PFSK-1 (cell line): ENCODE measurements around the gene TPTE2. TPM values are rescaled to one million over a fixed set of nuclear protein-coding genes. Genes with fewer than 3 reads are reported as not detected.
"Not testable (repeated sequence)": the region's sequence is repeated elsewhere in the genome, so short reads cannot be mapped to it uniquely, and the experiment has no call there.

Experiments
- FOXP2 ChIP-seq: optimal IDR thresholded peaks from 2 replicates; pipeline ENCODE3; 2011; ENCODE audit warnings: borderline replicate concordance, control low read depth, inconsistent platforms; ENCODE audit not compliant: insufficient read depth; ENCODE audit errors: extremely low read length, extremely low read depth
- POLR2AphosphoS5 ChIP-seq: IDR thresholded peaks from 2 replicates; pipeline ENCODE4 v1.6.1; 2012; ENCODE audit warnings: low read depth, mild to moderate bottlenecking, control low read depth, low read length, moderate library complexity
- SIN3A ChIP-seq: IDR thresholded peaks from 2 replicates; pipeline ENCODE4 v1.6.1; 2012; ENCODE audit warnings: mild to moderate bottlenecking, low read length, moderate library complexity, borderline replicate concordance; ENCODE audit not compliant: insufficient read depth
- TAF1 ChIP-seq: IDR thresholded peaks from 2 replicates; pipeline ENCODE4 v1.6.1; 2012; ENCODE audit warnings: low read length, control low read depth, borderline replicate concordance; ENCODE audit not compliant: insufficient read depth
- polyA plus RNA-seq: library from polyadenylated mRNA; unstranded; fragments of >200 nt; gene quantifications from one replicate; pipeline ENCODE4 v1.2.1, GENCODE V29; 2012; ENCODE audit warnings: low read depth, missing spikeins; ENCODE audit not compliant: insufficient read length
- TF ChIP-seq, protein P1 (sequence below), 2 experiments: IDR thresholded peaks; 2 replicates each; pipeline versions ENCODE4 v1.6.1 to v1.8.0; 2011 to 2012; ENCODE audit warnings: low read depth in 2 of 2, low read length in 2 of 2, control low read depth in 1 of 2, inconsistent platforms in 1 of 2, mild to moderate bottlenecking in 1 of 2, moderate library complexity in 1 of 2; ENCODE audit not compliant: insufficient read depth in 1 of 2

TPTE2 gene
- polyA plus RNA-seq = not detected

DNA sequence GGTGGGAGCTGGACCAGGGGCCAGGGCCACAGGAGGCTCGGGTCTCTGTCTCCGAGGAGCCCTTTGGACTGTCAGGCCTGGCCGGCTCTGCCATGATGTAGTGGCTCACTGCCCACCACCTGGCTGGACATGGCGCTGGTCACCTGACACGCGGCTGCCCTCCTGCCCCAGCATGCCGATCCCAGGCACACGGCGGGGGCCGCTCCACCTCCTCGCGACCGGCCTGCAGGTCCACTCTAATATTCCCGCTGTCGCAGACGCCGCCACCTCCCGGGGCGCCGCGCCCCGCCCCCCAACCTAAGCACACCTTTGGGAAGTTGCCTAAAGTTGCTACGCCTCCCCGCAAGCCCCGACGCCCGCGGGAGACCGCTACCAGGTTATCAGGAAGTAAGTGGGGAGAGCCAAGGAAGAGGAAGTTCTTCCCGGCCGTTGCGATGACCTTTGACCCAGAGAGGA is at the start of gene TPTE2:
Gene TPTE2, minus strand, starts transcription at position 406 of the 456 bp plus-strand sequence. CDS start 58,298 bp downstream, outside the sequence.
- not testable (repeated sequence) for TF ChIP-seq POLR2AphosphoS5, TAF1
- TF ChIP-seq, protein P1, sequence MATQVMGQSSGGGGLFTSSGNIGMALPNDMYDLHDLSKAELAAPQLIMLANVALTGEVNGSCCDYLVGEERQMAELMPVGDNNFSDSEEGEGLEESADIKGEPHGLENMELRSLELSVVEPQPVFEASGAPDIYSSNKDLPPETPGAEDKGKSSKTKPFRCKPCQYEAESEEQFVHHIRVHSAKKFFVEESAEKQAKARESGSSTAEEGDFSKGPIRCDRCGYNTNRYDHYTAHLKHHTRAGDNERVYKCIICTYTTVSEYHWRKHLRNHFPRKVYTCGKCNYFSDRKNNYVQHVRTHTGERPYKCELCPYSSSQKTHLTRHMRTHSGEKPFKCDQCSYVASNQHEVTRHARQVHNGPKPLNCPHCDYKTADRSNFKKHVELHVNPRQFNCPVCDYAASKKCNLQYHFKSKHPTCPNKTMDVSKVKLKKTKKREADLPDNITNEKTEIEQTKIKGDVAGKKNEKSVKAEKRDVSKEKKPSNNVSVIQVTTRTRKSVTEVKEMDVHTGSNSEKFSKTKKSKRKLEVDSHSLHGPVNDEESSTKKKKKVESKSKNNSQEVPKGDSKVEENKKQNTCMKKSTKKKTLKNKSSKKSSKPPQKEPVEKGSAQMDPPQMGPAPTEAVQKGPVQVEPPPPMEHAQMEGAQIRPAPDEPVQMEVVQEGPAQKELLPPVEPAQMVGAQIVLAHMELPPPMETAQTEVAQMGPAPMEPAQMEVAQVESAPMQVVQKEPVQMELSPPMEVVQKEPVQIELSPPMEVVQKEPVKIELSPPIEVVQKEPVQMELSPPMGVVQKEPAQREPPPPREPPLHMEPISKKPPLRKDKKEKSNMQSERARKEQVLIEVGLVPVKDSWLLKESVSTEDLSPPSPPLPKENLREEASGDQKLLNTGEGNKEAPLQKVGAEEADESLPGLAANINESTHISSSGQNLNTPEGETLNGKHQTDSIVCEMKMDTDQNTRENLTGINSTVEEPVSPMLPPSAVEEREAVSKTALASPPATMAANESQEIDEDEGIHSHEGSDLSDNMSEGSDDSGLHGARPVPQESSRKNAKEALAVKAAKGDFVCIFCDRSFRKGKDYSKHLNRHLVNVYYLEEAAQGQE (IDR thresholded peaks at IDR 0.05; ENCODE audit: insufficient read depth in 1 of 2, low read depth in 2 of 2, low read length in 2 of 2) = not testable (repeated sequence)

DNA sequence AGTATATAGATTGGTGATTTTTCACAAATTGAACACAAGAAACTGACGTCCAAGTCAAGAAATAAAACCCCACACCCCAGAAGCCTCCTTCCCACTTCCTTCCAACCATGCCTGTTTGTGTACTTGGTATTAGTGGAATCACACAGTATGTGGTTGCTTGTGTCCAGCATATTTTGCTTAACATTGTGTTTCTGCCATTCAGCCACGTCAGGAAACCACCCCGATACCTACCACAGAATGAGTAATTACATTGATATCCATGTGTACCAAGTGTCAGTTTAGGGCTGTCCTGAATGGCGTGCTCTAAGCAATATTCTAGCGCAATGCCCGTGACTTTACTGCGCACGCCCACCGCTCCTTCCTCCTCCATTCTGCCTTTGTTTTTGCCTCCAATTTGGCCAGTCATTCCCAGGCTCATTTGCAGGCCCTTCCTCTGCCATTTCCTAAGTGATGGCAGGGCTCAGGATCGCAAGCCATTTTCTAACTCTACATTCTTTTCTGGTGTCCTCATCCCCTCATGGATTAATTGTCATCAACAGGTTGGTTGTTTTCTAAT is 46.3 kb upstream of the TPTE2 start:
- no peak for TF ChIP-seq FOXP2
- TF ChIP-seq, protein P1 (IDR thresholded peaks at IDR 0.05; ENCODE audit: insufficient read depth in 1 of 2, low read depth in 2 of 2, low read length in 2 of 2) = no peak
- TF ChIP-seq SIN3A = no peak
- TF ChIP-seq TAF1 = no peak
- no peak for TF ChIP-seq POLR2AphosphoS5

DNA sequence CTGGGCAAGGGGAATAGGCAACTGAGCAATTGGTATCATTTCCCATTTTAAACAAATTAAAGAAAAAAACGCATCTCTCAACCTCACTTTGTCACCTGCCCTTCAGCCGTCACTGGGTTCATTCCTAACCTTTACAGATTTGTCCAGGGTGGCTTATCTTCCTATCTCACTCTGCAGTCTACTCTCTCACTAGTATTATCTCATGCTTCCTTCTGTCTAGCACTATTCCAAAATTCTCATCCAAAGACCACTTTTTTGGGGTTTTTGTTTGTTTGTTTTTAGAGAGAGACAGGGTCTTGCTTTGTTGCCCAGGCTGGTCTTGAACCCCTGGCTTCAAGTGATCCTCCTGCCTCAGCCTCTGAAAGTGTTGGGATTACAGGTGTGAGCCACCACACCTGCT is 45.4 kb upstream of the TPTE2 start:
- TF ChIP-seq SIN3A = no peak
- no peak for TF ChIP-seq FOXP2
- TF ChIP-seq, protein P1 (IDR thresholded peaks at IDR 0.05; ENCODE audit: insufficient read depth in 1 of 2, low read depth in 2 of 2, low read length in 2 of 2) = no peak
- no peak for TF ChIP-seq POLR2AphosphoS5
- no peak for TF ChIP-seq TAF1

DNA sequence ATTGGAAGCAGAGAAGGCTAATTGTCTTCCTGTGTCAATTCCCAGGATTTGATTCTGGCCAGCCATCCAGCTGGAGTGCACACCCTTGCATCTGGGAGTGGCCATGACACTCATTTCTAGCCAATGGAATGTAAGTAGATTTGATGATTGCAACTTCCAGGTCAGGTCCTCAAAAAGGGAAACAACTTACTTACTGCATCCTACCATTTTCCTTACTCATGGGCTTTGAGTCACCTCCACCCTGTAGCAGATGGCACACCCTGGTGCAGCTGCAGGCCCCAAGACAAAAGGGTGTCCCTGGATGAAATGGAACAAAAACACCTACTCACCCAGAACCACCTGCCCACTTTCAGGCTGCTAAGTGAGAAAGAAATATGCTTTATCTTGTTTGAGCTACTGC is 44.8 kb upstream of the TPTE2 start:
- TF ChIP-seq POLR2AphosphoS5 (no peak), FOXP2 (no peak), SIN3A (no peak), TAF1 (no peak)
- TF ChIP-seq, protein P1 (IDR thresholded peaks at IDR 0.05; ENCODE audit: insufficient read depth in 1 of 2, low read depth in 2 of 2, low read length in 2 of 2) = no peak

DNA sequence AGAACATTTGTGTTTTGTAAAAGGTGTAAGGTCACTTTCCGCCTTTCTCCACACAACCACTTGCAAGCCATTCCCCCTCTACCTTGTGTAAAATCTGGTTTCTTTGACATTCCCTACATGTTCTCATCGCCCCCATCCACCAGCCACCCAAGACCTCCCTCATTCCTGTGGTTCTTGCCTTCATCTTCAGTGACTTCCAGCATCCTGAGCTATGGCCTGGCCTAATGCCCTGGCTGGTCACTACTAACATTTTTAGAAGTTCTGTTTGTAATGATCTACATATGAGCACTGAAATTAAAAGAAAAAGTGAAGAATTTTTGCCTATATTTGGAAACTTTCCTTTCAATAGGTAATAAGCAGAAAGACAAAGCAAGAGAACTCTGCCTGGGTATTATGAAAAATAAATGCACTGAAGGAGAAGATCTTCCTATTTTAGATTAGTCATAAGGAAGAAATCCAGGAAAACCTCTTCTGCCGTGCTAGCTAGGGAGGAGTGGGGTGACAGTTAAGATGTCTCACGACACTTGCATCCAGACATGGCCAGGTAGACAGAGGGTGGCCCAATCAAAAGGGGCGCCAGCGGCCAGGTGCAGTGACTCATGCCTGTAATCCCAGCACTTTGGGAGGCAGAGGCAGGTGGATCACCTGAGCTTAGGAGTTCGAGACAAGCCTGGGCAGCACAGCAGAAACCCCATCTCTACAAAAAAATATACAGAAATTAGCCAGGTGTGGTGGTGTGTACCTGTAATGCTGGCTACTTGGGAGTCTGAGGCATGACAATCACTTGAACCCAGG is 44.0 kb upstream of the TPTE2 start:
- TF ChIP-seq, protein P1 (IDR thresholded peaks at IDR 0.05; ENCODE audit: insufficient read depth in 1 of 2, low read depth in 2 of 2, low read length in 2 of 2) = no peak
- TF ChIP-seq FOXP2 (no peak), TAF1 (no peak), POLR2AphosphoS5 (no peak), SIN3A (no peak)
